ENCODE data around the gene MARCHF6.

DNA sequence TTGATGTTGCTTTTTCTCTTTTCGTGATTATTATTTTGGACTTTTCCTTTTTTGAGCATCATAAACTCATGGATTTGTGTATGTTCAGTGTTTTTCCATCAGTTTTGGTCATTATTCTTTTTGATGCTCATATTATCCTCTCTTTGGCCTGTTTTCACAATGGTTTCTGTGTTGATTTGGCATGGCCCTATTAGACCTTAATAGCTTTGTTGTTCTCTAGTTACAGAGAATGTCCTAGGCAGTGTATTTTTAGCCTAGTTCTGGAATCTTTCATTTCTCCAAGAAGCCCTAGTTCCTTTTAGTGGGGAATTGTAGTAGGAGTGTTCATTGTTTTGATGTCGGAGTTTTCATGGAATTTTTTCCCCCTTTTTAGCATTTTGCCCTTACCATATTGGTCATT is 46.9 kb downstream of the MARCHF6 start:
- TF ChIP-seq GATA2 (IDR thresholded peaks at IDR 0.05; ENCODE audit: low read depth, low read length) (no peak), GATA3 (IDR thresholded peaks at IDR 0.05; ENCODE audit: low read depth, low read length) (no peak)
